Right forelimb (tissue), 1 donor: ENCODE data around the gene CDC42EP4.

Experiments used
- DNase-seq: peaks from one replicate; pipeline ENCODE4 v3.0.0-alpha.2; 2018

CDC42EP4 gene

GRCh38 chr17:73247726-73248125 is 64.1 kb downstream of the CDC42EP4 start:
- no peak for DNase-seq

- no peak for DNase-seq
Observed at GRCh38 chr17:73240561-73240960, 71.2 kb downstream of the CDC42EP4 start.

- no peak for DNase-seq
Observed at GRCh38 chr17:73237714-73238113, 74.1 kb downstream of the CDC42EP4 start.

- DNase-seq: no peak
Observed at GRCh38 chr17:73234736-73235135, 77.1 kb downstream of the CDC42EP4 start.
